Smooth muscle cell of the umbilical artery (primary cell): ENCODE measurements around the gene EIF5A. TPM values are rescaled to one million over a fixed set of nuclear protein-coding genes. Genes with fewer than 3 reads are reported as not detected.

Experiments
- total RNA-seq: library from RNA; depleted of rRNA; stranded (reverse); fragments of >200 nt; gene quantifications from 2 replicates; pipeline ENCODE4 v1.2.3, GENCODE V29; 2014

Gene EIF5A
- total RNA-seq: 513 and 520 TPM in 2 replicates

DNA sequence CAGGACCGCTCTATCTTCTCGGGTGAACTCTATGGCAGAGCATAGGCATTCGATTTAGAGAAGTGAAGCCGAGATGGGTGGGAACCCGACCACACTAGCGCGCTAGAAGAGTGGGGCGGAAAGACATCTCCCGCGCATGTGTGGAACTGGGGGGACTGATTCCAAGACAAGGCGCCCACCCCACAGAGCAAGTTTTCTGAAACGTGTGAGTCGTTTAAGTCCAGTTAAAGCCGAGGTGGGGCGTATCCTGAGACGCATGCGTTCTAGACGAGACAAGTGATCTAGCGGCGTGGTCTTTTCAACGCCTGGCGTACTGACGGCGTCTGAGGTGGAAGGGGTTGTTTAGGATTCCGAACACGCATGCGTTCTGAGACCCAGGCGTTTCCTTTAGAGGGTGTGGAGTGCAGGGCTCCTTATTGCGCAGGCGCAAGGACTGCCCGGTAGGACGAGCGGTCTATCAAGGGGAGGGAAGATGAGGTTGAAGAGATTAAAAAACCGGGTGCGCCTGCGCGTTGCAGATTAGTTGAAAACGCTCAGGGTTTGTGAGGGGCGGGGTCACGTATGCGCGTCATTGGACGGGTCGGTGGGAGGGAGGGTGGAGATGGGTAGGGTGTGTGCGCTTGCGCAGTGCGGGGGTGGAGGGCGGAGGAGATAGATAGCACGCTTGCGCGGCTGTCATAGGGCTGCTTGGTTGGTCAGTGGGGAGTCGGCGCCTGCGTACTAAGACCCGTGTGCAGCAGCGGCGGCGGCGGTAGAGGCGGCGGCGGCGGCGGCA lies at the start of gene EIF5A:
Gene EIF5A (plus strand): TSS at position 718 of the 775 bp plus-strand sequence. CDS start 2,008 bp downstream, outside the sequence.

DNA sequence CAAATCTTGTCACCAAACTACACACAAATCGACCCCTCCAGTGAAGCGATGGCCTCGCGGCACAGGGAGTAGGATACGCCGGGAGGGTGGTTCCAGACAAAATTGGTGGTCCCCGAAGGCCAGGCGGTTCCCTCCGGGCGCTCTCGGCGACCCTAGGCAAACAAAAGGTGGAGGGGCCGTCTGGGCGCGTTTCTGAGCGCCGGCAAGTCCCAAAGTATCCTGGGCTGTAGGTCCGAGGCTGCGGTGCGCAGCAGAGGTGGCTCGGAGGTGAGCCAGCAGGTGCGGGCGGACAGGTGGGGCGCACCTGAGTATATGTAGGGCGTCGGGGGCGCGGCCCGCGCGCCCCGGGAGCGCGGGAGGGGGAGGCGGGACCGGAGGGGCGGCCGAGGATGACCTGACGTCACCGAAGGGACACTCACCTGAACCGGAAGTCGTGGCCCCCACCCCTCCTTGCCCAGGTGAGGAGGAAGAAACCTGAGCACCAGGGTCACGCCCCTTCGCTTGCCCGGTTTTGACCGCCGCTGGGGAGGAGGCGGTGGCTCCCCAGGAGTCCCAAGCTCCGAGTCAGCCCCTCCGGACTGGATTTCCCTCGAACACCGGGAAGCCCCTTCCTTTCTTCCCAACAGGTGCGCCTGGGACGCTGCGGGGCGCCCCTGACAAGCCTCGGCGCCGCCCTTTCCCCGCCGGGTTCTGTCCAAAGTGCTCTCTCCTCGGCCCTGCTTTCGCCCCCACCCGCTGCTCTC lies 45.1 kb upstream of the EIF5A start, which contains the start of gene CLDN7:
Gene CLDN7 (minus strand): TSS at position 287 of the 743 bp plus-strand sequence. CDS start 435 bp downstream, outside the sequence.

DNA sequence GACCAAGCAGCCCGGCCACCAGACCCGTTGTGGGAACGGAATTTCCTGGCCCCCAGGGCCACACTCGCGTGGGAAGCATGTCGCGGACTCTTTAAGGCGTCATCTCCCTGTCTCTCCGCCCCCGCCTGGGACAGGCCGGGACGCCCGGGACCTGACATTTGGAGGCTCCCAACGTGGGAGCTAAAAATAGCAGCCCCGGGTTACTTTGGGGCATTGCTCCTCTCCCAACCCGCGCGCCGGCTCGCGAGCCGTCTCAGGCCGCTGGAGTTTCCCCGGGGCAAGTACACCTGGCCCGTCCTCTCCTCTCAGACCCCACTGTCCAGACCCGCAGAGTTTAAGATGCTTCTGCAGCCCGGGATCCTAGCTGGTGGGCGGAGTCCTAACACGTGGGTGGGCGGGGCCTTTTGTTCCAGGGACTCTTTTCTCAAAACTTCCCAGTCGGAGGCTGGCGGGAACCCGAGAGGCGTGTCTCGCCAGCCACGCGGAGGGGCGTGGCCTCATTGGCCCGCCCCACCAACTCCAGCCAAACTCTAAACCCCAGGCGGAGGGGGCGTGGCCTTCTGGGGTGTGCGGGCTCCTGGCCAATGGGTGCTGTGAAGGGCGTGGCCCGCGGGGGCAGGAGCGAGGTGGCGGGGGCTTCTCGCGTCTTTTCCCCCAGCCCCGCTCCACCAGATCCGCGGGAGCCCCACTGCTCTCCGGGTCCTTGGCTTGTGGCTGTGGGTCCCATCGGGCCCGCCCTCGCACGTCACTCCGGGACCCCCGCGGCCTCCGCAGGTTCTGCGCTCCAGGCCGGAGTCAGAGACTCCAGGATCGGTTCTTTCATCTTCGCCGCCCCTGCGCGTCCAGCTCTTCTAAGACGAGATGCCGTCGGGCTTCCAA lies 26.1 kb upstream of the EIF5A start, which contains the start of gene SLC2A4:
Gene SLC2A4 (plus strand): TSS at position 645 of the 879 bp plus-strand sequence. CDS start 217 bp downstream, at position 862.

DNA sequence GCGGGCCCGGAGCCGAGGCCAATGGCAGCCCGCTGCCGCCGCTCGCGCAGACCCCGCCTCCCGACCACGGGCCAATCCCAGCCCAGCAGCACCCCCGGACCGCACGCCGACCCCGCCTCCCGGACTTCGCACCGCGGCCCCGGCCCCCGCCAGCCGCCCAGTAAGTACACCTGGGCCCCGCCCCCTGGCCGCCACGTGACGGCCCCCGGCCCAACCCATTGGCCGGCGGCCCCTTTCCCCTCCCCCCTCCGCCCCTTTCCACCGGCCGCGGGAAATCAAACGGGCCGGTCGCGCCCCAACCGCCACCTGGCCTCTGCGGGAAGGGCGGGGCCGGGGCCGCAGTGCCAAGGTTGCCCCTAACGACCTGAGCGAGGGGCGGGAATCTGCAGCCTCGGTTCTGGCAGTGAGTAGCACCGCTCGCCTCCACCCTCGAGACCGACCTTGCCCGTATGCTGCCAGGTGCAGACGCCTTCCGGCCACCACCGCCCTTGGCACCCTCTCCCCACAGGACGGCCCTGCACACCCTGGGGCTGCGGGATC lies 12.7 kb upstream of the EIF5A start, which contains the start of gene YBX2:
Gene YBX2 (minus strand): TSS at position 26 of the 540 bp plus-strand sequence. CDS start 139 bp downstream, outside the sequence.

DNA sequence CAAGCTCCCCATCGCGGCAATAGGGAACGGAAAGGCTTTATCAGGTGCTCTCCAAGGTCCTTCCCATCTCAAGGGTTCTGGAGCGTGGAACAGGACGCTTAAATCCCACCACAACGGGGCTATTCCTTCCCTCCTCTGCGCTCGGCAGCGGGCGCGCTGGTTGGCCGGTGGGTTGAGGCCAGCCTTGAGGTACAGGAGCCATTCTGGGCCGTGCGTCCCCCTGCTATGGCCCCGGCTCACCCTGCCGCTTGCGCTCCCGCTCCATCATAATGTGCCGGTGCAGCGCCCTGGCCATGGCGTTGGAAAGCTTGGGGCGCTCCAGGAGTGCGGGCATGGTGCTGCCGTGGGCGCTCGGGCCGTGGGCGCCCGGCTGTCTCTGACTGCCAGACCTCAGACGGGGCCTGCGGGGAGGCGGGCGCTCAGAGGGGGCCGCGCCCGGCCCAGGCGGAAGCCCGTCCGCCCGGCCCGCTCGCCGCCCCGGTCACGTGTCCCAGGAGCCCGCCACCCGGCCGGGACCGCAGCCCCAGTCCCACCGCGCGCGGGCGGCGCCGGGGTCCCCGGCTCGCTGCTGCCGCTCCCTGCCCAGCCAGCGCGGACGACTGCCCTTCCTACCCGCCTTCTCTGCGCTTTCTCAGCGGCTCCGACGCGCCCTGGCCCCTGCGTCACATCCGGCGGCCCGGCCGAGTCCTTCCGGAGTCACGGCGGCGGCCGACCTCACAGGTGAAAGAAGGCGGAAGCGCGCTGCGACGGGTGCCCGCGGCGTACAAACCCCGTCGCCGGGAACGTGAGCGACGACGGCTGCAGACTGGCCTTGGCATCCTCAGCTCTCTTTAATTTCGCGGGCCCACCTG lies 7.5 kb downstream of the EIF5A start, which contains the start of gene GPS2:
Gene GPS2 (minus strand): TSS at position 642 of the 851 bp plus-strand sequence. CDS start 308 bp downstream, at position 334.

DNA sequence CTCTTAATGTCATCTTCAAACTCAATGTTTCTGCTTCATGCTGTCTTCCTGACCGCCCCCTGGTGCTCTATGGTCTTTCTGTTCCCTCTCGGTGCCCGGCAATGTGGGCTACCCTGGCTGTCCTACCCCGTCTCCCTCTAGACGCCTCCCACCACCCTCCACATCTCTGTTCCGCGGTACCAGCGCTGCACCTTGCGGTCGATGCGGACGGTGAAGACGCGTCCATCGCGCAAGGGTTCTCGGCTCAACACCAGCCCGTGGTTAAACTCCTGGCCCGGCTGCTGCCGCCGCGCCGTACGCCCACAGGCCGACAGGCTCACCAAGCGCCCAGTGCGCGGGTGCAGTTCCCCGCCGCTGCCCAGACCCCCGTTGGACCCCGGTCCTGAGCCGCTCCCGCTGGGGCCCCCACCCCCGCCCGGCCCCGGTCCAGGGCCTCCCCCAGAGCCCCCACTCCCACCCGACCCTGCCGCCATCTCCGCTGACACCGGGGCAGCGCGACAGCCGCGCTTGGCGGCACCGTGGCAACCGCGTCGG lies 21.5 kb downstream of the EIF5A start, which contains the start of gene NEURL4:
Gene NEURL4 (minus strand): TSS at position 496 of the 534 bp plus-strand sequence. CDS start 23 bp downstream, at position 473.

DNA sequence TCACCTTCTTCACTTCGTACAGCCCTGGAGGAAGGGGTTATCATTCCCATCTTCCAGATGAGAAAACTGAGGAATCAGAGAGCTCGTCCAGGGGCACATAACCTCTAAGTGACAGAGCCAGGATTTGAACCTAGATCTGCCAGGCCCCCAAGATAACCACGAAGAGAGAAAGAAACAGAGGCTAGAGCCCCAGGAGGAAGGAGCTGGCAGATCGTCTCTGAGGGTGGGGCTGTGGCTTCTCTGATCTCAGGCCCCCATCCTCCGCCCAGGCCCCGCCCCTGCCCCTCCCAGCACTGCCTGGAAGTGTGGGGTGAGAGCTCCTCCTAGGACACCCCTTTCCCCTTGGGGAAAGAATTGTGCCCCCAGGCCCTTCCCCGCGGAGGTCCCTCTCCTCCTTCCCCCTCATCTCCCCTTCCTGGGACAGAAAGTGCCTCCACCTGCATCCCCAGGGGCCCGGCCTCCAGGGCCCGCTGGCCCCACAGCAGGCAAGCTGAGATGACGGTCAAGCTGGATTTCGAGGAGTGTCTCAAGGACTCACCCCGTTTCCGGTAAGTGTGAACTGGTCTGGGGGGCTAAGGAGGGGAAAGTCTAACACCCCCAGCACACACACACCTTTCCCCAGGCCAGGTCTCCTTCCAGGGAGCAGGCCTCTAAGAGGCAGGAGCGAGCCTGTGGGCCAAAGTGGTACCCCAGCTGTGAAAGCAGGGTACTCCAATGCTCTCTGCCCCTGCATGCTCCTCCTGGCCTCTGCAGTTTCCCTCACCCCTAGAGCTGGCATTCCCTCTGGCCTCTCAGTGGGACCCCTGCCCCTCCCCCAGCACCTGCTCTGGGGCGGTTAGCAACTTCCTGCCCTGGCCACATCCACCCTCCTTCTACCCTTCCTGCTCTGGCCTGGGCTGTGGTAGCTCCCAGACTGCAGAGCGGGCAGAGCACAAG lies 29.1 kb downstream of the EIF5A start, which contains the start of gene ACAP1:
Gene ACAP1 (plus strand): TSS at position 290 of the 936 bp plus-strand sequence. CDS start 206 bp downstream, at position 496.

DNA sequence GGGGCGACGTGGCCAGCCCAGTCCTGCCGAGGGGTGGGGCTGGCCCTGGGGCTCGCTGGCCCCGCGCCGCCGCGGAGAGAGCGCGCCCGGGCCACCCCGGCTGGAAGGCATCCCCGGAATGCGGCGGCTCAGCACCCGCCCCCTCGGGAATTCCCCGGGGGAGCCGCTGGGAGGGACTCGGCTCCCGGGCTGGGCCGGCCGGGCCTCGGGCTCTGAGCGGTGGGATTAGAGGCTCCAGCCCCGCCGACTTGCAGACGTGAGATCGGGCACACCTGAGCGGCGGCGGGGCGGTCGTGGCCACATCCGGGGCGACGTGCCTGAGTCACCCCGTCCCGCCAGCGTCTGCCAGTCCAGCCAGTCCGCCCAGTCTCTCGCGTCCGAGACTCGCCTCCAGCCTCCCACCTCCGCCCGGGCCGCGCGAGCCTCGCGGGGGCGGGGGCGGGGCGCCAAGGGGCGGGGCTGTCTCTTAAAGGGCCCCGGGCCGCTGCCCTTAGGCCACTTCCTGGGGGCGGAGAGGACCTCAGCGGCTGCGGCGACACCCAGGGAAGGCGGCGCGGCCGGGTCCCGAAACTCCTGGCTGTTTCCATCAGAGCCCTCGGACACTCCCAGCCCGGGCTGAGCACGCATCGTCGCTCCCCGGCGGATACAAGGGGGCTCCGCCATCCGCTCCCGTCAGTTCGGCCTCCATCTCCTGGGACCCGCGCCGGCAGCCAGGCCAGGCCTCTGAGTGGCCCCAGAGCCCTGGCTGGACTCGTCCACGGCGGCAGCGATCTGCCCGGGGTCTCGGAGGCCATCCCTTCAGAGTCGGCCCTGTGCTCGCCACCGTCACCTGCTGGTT lies 44.5 kb downstream of the EIF5A start, which contains the start of gene KCTD11:
Gene KCTD11 (plus strand): TSS at position 498 of the 838 bp plus-strand sequence.

DNA sequence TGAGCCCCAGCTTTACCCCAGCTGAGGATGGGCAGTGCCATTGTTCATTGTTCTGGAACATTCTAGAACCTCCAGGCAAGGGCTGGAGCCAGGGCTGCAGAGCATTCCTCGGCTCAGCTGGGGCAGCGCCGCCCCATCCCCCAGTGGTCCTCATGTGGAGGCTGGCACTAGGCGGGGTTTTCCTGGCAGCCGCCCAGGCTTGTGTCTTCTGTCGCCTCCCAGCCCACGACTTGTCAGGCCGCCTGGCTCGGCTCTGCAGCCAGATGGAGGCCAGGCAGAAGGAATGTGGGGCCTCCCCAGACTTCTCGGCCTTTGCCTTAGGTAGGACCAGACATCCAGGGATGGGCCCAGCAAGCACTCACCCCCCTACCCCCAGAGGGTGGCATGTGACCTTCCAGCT lies 47.6 kb downstream of the EIF5A start, which contains the start of gene TMEM95:
Gene TMEM95 (plus strand): TSS at position 104 of the 400 bp plus-strand sequence. CDS start 49 bp downstream, at position 153.

Other genes starting within 250 kb of the EIF5A start
- not detected in 2 replicates for gene CLEC10A, start 227.4 kb upstream of the EIF5A start, total RNA-seq
- not detected in 2 replicates for gene ASGR2, start 192.8 kb upstream of the EIF5A start, total RNA-seq
- gene ASGR1, start 128.3 kb upstream of the EIF5A start, total RNA-seq: 1.1 and 1.2 TPM in 2 replicates
- 28.8 and 39.5 TPM in 2 replicates for gene DLG4, start 87.8 kb upstream of the EIF5A start, total RNA-seq
- 209 and 256 TPM in 2 replicates for gene ACADVL, start 87.7 kb upstream of the EIF5A start, total RNA-seq
- gene DVL2, start 73.1 kb upstream of the EIF5A start, total RNA-seq: 60.4 and 61.2 TPM in 2 replicates
- gene PHF23, start 68.2 kb upstream of the EIF5A start, total RNA-seq: 33.0 and 41.3 TPM in 2 replicates
- 153 and 179 TPM in 2 replicates for gene GABARAP, start 65.2 kb upstream of the EIF5A start, total RNA-seq
- gene CTDNEP1, start 55.9 kb upstream of the EIF5A start, total RNA-seq: 32.1 and 51.9 TPM in 2 replicates
- 23.2 and 30.9 TPM in 2 replicates for gene ELP5, start 55.4 kb upstream of the EIF5A start, total RNA-seq
- 0.60 TPM in 1 of 2 replicates, not detected in the other for gene CLDN7, start 45.1 kb upstream of the EIF5A start, total RNA-seq
- gene SLC2A4, start 25.9 kb upstream of the EIF5A start, total RNA-seq: not detected in 2 replicates
- not detected in 2 replicates for gene YBX2, start 13.0 kb upstream of the EIF5A start, total RNA-seq
- gene GPS2, start 7.7 kb downstream of the EIF5A start, total RNA-seq: 24.6 and 29.5 TPM in 2 replicates
- 20.8 and 24.0 TPM in 2 replicates for gene NEURL4, start 21.7 kb downstream of the EIF5A start, total RNA-seq
- gene ACAP1, start 28.9 kb downstream of the EIF5A start, total RNA-seq: 0.09 and 4.8 TPM in 2 replicates
- gene KCTD11, start 44.5 kb downstream of the EIF5A start, total RNA-seq: 14.6 and 15.1 TPM in 2 replicates
- gene TMEM95, start 47.5 kb downstream of the EIF5A start, total RNA-seq: not detected in 2 replicates
- gene TNK1, start 73.5 kb downstream of the EIF5A start, total RNA-seq: 0.09 and 1.2 TPM in 2 replicates
- 22.3 and 65.3 TPM in 2 replicates for gene PLSCR3, start 86.9 kb downstream of the EIF5A start, total RNA-seq
- gene TMEM256, start 96.5 kb downstream of the EIF5A start, total RNA-seq: 34.6 and 80.8 TPM in 2 replicates
- gene NLGN2, start 100.2 kb downstream of the EIF5A start, total RNA-seq: 15.1 and 24.1 TPM in 2 replicates
- not detected in 2 replicates for gene SPEM1, start 112.7 kb downstream of the EIF5A start, total RNA-seq
- not detected in 2 replicates for gene SPEM2, start 118.0 kb downstream of the EIF5A start, total RNA-seq
- gene SPEM3, start 121.2 kb downstream of the EIF5A start, total RNA-seq: not detected in 2 replicates
- 1.8 and 3.6 TPM in 2 replicates for gene TMEM102, start 127.8 kb downstream of the EIF5A start, total RNA-seq
- gene FGF11, start 131.9 kb downstream of the EIF5A start, total RNA-seq: 5.3 and 7.2 TPM in 2 replicates
- gene CHRNB1, start 137.4 kb downstream of the EIF5A start, total RNA-seq: 3.4 and 6.2 TPM in 2 replicates
- 19.6 and 28.2 TPM in 2 replicates for gene ZBTB4, start 172.0 kb downstream of the EIF5A start, total RNA-seq
- gene SLC35G6, start 173.8 kb downstream of the EIF5A start, total RNA-seq: not detected in 2 replicates
- 89.1 and 138 TPM in 2 replicates for gene POLR2A, start 176.7 kb downstream of the EIF5A start, total RNA-seq
- 7.4 and 16.3 TPM in 2 replicates for gene TNFSF12, start 241.4 kb downstream of the EIF5A start, total RNA-seq